MM.1S (cell line): ENCODE measurements around the gene SLIT1.

Experiments
- EZH2 ChIP-seq: fragments of 300-600 bp; sonication (generic); optimal IDR thresholded peaks from 2 replicates; pipeline ENCODE3; 2017; ENCODE audit warnings: low read depth, mild to moderate bottlenecking, antibody characterized with exemption, low read length, mixed read lengths
- TF ChIP-seq, protein P1 (sequence below): fragments of 300-600 bp; sonication (generic); IDR thresholded peaks from 2 replicates; pipeline ENCODE4 v1.5.1; 2016; ENCODE audit warnings: antibody characterized with exemption, low read length, mixed read lengths

DNA sequence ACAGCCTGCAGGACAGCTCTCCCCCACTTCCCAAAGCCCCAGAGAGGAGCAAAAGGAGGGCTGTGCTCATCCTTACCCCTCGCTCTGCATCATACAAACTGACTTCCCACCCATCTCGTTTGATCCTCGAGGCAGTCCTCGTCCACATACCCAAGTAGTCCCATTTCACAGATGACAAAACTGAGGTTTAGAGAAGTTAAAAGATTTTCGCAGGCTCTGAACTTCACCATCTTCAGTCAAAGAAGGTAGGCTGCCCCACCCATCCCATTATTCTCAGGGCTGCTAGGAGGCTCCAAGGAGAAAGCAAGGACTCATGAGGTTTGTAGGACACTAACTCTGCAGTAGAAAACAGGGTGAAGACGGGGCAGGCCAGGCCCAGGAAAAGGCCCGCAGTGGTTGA, 147.1 kb downstream of the SLIT1 start:
- TF ChIP-seq, protein P1, sequence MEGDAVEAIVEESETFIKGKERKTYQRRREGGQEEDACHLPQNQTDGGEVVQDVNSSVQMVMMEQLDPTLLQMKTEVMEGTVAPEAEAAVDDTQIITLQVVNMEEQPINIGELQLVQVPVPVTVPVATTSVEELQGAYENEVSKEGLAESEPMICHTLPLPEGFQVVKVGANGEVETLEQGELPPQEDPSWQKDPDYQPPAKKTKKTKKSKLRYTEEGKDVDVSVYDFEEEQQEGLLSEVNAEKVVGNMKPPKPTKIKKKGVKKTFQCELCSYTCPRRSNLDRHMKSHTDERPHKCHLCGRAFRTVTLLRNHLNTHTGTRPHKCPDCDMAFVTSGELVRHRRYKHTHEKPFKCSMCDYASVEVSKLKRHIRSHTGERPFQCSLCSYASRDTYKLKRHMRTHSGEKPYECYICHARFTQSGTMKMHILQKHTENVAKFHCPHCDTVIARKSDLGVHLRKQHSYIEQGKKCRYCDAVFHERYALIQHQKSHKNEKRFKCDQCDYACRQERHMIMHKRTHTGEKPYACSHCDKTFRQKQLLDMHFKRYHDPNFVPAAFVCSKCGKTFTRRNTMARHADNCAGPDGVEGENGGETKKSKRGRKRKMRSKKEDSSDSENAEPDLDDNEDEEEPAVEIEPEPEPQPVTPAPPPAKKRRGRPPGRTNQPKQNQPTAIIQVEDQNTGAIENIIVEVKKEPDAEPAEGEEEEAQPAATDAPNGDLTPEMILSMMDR = no peak
- TF ChIP-seq EZH2 = no peak
